HG03139 (cell line): ENCODE results near the gene ILF3.

Source experiments
- ATAC-seq: cut with Tn5 transposase; IDR thresholded peaks from one replicate; pipeline ENCODE4 v1.9.1; 2021; ENCODE audit not compliant: unreplicated experiment

ILF3 gene

DNA sequence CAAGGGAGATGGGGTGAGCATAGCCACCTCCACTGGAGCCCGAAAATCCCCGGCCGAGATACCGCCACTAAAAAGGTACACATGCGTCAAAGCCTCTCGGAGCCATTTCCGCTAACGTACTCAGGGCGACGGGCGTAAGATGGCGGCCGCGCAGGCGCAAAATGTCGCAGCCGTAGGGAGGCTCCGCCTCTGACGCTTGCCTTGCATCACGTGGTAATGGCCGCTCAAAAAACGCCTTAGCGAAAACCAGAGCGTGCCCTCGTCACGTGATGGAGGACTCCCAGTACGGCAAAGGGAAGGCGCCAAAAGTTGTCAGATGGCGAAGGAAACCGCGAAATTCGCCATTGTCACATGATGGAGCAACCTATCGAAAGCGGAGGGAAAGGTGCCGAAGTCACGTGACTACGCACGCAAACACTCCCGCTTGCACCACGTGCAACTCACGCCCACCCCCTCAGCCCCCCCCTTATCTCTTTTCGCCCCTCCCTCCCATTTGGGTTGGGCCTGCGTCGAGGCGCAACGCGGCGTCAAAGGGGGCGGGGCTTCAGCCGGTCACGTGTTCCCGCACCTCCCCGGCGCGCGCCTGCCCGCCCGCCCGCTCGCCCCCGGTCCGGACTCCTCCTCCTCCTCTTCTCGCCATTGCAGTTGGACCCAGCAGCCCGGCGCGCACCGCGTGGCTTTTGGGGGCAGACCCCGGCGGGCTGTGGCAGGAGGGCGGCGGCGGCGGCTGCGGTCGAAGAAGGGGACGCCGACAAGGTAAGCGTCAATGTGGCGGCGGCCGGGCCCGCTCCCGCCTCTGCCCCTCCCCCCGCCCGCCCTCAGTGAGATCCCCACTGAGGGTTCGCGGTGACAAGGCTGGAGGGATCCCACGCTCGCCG lies at the start of gene ILF3:
Gene ILF3 (plus strand): TSS at position 615 of the 878 bp plus-strand sequence. CDS start 16,260 bp downstream, outside the sequence.
- peak; percentile 63 for ATAC-seq

DNA sequence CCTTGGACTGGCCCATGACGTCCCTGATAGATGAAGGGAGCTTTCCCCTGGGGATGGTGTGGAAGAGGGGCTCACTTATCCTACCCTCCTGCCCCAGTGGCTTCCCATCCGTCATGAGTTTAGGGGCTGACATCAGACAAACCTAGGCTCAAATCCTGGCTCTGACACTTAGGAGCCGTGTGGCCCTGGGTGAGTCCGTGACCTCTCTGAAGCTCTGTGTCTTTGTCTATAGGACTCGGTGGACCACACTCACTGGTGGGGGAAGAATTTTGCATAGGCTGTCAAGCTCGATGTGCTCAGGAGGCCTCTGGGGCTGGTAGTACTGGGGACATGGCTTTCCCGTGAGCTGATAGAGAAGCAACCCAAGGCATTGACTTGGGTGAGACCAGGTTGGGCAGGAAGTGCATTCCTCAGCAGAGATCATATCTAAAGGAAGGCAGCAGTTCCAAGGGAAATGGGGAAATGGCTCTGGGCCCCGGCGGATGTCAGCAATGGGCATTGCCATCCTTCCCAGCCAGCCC lies 49.6 kb upstream of the ILF3 start:
- ATAC-seq = no peak

- no peak for ATAC-seq
Observed at GRCh38 chr19:10611907-10612306, 42.2 kb upstream of the ILF3 start.

- no peak for ATAC-seq
Observed at GRCh38 chr19:10612499-10613119, 41.5 kb upstream of the ILF3 start.

DNA sequence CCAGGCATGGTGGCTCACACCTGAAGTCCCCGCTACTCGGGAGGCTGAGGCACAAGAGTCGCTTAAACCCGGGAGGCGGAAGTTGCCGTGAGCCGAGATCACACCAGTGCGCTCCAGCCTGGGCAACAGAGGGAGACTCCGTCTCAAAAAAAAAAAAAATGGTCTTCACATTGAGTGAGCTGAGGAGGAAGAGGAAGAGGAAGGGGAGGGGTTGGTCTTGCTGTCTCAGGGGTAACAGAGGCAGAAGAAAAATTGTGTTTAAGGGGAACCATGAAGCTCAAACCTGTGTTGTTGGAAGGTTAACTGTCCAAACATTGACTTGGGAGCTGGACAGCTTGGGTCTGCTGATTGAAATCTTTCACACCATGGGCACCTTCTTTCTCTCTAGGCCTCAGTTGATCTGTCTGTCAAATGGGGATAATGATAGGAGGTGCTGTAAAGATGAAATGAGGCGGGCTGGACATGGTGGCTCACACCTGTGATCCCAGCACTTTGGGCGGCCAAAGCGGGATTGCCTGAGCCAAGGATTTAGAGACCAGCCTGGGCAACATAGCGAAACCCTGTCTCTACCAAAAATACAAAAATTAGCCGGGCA lies 38.6 kb upstream of the ILF3 start:
- no peak for ATAC-seq

- no peak for ATAC-seq
Observed at GRCh38 chr19:10617409-10618121, 36.6 kb upstream of the ILF3 start.

GRCh38 chr19:10618846-10619245 lies 35.3 kb upstream of the ILF3 start:
- no peak for ATAC-seq

DNA sequence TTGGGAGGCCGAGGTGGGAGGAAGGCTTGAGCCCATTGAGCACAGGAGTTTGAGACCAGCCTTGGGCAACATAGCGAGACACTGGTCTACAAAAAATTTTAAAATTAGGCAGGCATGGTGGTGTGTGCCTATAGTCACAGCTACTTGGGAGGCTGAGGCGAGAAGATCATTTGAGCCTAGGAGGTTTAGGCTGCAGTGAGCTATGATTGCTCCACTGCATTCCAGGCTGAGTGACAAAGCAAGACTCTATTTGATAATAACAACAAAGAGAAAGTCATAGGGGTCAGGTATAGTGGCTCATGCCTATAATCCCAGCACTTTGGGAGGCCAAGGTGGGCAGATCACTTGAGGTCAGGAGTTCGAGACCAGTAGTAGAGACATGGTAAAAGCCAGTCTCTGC lies 33.4 kb upstream of the ILF3 start:
- ATAC-seq = no peak

- ATAC-seq = no peak
Observed at GRCh38 chr19:10621966-10622365, 32.2 kb upstream of the ILF3 start.

GRCh38 chr19:10624585-10624984 lies 29.6 kb upstream of the ILF3 start:
- ATAC-seq = no peak

DNA sequence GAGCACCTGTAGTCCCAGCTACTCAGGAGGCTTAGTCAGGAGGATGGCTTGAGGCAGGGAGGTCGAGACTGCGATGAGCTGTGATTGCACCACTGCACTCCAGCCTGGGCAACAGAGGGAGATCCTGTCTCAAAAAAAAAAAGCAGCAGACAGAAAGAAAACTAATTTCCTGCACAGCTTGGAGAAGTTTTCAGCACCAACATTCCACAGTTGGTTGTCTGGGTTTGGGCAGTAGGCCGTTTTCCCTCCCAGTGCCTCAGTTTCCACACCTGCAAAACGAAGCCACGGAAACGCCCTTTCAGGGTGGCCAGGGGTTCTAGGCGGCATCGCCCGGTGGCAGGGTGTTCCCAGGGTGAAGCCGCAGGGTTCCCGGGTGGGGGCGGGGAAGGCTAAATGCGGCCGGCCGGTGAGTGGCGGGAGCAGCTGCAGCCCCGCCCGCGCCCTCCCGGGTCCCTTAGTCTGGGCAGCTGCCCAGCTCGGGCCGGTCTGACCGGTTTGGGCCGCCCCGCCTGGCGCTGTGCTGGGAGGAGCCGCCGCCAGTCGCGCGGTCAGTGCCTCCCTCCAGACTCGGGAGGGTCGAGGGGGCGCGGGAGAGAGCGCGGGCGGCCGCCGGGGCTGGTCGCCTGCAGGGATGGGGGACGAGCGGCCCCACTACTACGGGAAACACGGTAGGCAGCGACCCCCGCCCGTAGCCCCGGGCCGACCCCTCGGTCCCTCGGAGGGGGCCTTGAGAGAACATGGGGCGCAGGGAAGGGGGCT lies 29.0 kb upstream of the ILF3 start, which contains the start of gene SLC44A2:
Gene SLC44A2 (plus strand): TSS at position 551 of the 759 bp plus-strand sequence. CDS start 81 bp downstream, at position 632.
- no peak for ATAC-seq

- ATAC-seq = no peak
Observed at GRCh38 chr19:10625762-10626138, 28.4 kb upstream of the ILF3 start.

GRCh38 chr19:10631874-10632273 lies 22.3 kb upstream of the ILF3 start:
- no peak for ATAC-seq

DNA sequence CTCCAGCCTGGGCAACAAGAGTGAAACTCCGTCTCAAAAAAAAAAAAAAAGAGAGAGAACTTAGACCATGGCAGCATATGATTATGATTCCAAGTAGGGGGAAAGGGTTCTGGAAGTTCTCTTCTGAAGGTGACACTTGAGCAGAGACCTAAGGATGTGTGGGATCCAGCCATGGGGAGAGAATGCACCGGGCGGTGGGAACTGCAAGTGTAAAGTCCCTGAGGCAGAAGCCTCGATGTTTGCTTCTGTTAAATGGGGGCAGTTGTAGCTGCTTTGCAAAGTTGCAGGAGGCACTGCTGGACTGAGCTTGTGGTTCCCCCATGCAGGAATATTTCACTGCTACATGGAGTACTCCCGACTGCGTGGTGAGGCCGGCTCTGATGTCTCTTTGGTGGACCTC lies 19.7 kb upstream of the ILF3 start:
- ATAC-seq = no peak

- ATAC-seq = no peak
Observed at GRCh38 chr19:10634963-10635362, 19.2 kb upstream of the ILF3 start.

DNA sequence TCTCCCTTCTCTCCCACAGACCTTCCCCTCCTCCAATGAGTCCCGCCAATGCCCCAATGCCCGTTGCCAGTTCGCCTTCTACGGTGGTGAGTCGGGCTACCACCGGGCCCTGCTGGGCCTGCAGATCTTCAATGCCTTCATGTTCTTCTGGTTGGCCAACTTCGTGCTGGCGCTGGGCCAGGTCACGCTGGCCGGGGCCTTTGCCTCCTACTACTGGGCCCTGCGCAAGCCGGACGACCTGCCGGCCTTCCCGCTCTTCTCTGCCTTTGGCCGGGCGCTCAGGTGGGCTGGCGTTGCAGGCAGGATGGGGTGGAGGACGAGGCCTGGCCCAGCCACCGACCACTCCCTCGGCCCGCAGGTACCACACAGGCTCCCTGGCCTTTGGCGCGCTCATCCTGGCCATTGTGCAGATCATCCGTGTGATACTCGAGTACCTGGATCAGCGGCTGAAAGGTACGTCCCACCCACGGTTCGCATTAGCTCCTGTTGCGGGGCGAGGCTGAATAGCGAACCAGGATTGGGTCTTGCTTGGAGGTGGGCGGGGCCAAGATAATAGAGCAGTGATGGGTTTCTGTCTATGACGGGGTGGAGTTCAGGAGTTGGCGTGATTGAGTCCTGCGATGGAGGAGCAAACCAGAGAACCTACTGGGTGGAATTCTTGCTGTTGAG lies 17.7 kb upstream of the ILF3 start:
- ATAC-seq = no peak

- no peak for ATAC-seq
Observed at GRCh38 chr19:10637894-10638293, 16.3 kb upstream of the ILF3 start.

DNA sequence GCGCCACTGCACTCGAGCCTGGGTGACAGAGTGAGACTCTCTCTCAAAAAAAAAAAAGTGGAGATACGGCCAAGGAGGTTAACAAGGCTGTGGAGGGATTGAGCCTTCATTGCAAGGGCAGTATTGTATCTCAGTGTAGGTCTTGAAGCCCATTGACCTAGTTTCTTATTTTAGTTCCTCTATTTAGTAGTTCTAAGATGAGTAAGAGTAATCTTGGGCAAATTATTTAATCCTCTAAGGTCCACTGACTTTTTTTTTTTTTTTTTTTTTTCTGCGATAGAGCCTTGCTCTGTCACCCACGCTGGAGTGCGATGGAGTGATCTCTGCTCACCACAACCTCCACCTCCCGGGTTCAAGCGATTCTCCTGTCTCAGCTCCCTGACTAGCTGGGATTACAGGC lies 14.3 kb upstream of the ILF3 start:
- no peak for ATAC-seq

GRCh38 chr19:10640361-10640760 lies 13.8 kb upstream of the ILF3 start:
- ATAC-seq = no peak

- ATAC-seq = no peak
Observed at GRCh38 chr19:10641248-10641647, 12.9 kb upstream of the ILF3 start.
